PFSK-1 (cell line): ENCODE measurements around the gene CACNA2D2.

Experiments
- FOXP2 ChIP-seq: optimal IDR thresholded peaks from 2 replicates; pipeline ENCODE3; 2011; ENCODE audit warnings: borderline replicate concordance, control low read depth, inconsistent platforms; ENCODE audit not compliant: insufficient read depth; ENCODE audit errors: extremely low read length, extremely low read depth
- POLR2AphosphoS5 ChIP-seq: IDR thresholded peaks from 2 replicates; pipeline ENCODE4 v1.6.1; 2012; ENCODE audit warnings: low read depth, mild to moderate bottlenecking, control low read depth, low read length, moderate library complexity
- SIN3A ChIP-seq: IDR thresholded peaks from 2 replicates; pipeline ENCODE4 v1.6.1; 2012; ENCODE audit warnings: mild to moderate bottlenecking, low read length, moderate library complexity, borderline replicate concordance; ENCODE audit not compliant: insufficient read depth
- TAF1 ChIP-seq: IDR thresholded peaks from 2 replicates; pipeline ENCODE4 v1.6.1; 2012; ENCODE audit warnings: low read length, control low read depth, borderline replicate concordance; ENCODE audit not compliant: insufficient read depth
- TF ChIP-seq, protein P1 (sequence below), 2 experiments: IDR thresholded peaks; 2 replicates each; pipeline versions ENCODE4 v1.6.1 to v1.8.0; 2011 to 2012; ENCODE audit warnings: low read depth in 2 of 2, low read length in 2 of 2, control low read depth in 1 of 2, inconsistent platforms in 1 of 2, mild to moderate bottlenecking in 1 of 2, moderate library complexity in 1 of 2; ENCODE audit not compliant: insufficient read depth in 1 of 2

CACNA2D2 gene

GRCh38 chr3:50536471-50537180 is 33.2 kb upstream of the CACNA2D2 start:
- TF ChIP-seq, protein P1, sequence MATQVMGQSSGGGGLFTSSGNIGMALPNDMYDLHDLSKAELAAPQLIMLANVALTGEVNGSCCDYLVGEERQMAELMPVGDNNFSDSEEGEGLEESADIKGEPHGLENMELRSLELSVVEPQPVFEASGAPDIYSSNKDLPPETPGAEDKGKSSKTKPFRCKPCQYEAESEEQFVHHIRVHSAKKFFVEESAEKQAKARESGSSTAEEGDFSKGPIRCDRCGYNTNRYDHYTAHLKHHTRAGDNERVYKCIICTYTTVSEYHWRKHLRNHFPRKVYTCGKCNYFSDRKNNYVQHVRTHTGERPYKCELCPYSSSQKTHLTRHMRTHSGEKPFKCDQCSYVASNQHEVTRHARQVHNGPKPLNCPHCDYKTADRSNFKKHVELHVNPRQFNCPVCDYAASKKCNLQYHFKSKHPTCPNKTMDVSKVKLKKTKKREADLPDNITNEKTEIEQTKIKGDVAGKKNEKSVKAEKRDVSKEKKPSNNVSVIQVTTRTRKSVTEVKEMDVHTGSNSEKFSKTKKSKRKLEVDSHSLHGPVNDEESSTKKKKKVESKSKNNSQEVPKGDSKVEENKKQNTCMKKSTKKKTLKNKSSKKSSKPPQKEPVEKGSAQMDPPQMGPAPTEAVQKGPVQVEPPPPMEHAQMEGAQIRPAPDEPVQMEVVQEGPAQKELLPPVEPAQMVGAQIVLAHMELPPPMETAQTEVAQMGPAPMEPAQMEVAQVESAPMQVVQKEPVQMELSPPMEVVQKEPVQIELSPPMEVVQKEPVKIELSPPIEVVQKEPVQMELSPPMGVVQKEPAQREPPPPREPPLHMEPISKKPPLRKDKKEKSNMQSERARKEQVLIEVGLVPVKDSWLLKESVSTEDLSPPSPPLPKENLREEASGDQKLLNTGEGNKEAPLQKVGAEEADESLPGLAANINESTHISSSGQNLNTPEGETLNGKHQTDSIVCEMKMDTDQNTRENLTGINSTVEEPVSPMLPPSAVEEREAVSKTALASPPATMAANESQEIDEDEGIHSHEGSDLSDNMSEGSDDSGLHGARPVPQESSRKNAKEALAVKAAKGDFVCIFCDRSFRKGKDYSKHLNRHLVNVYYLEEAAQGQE (IDR thresholded peaks at IDR 0.05; ENCODE audit: insufficient read depth in 1 of 2, low read depth in 2 of 2, low read length in 2 of 2), result no peak
- TF ChIP-seq POLR2AphosphoS5, result no peak
- TF ChIP-seq SIN3A, result no peak
- TF ChIP-seq FOXP2, result no peak

- TF ChIP-seq TAF1 (no peak), POLR2AphosphoS5 (no peak), SIN3A (no peak), FOXP2 (no peak)
- TF ChIP-seq, protein P1 (IDR thresholded peaks at IDR 0.05; ENCODE audit: insufficient read depth in 1 of 2, low read depth in 2 of 2, low read length in 2 of 2), result no peak
Measured at GRCh38 chr3:50534681-50535330, 31.4 kb upstream of the CACNA2D2 start.

GRCh38 chr3:50533807-50534461 is 30.5 kb upstream of the CACNA2D2 start:
- TF ChIP-seq, protein P1 (IDR thresholded peaks at IDR 0.05; ENCODE audit: insufficient read depth in 1 of 2, low read depth in 2 of 2, low read length in 2 of 2), result no peak
- TF ChIP-seq FOXP2 (no peak), SIN3A (no peak), TAF1 (no peak), POLR2AphosphoS5 (no peak)

GRCh38 chr3:50533316-50533715 is 29.9 kb upstream of the CACNA2D2 start:
- TF ChIP-seq TAF1, result no peak
- no peak for TF ChIP-seq POLR2AphosphoS5
- TF ChIP-seq SIN3A, result no peak
- TF ChIP-seq, protein P1 (IDR thresholded peaks at IDR 0.05; ENCODE audit: insufficient read depth in 1 of 2, low read depth in 2 of 2, low read length in 2 of 2), result no peak
- TF ChIP-seq FOXP2, result no peak
